ENCODE data around the gene SLC25A1. TPM values are rescaled to one million over a fixed set of nuclear protein-coding genes. Genes with fewer than 3 reads are reported as not detected.

The SLC25A1 gene
- total RNA-seq, 4 donors from 2014 or later: 49.2 to 68.0 (median 57.3) TPM

DNA sequence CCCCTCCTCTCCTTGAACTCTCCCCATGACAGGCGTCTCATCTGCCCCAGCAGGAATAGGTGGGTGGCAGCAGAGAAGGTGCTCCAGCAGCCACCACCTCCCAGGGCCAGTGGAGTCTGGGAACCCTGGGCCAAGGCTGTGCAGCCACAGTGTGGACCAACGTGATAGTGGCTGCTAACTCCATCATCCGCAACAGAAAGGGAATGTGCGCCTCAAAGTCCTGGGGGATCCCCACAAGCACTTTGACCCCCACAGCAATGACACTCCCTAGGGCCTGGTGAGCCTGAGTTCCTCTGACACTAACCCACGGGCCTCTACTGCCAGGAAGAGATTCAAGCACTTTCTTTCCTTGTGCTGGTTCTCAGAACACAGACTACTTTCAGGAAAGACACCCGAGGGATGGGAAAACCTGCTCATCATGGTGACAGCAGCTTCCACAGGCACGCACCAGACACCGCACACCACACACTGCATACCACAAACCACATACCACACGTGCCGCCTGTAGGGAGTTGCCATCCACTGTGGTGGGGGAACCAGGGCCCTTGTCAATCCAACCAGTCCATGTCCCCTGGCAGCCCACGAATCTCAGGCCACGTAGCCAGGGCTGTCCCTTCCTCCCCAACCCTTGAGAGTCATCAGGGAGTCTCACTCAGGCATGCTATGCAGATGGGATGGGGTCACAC is 3.4 kb upstream of the SLC25A1 start:
- no peaks in the 10 kb centered on the region for H3K9me3 ChIP-seq
- no peaks in the 10 kb centered on the region for H3K27me3 ChIP-seq
- no peak for TF ChIP-seq POLR2A (IDR thresholded peaks at IDR 0.05)
- TF ChIP-seq CTCF (IDR thresholded peaks at IDR 0.05): no peak
- intact Hi-C loops (cut with DNase I): no loop called here
- DNase-seq: no peak
- peaks cover 16 to 21% (median 18%) of the 10 kb centered on the region in 3 donors for H3K4me1 ChIP-seq
- no peak overlapping the region for H3K4me3 ChIP-seq
- peaks cover 0 to 3% (median 0%) of the 10 kb centered on the region in 3 donors for H3K36me3 ChIP-seq
- 55 to 66% methylated on average over 4 of the region's 12 CpGs for WGBS, 2 donors
- H3K27ac ChIP-seq: no peak overlapping the region

GRCh38 chr22:19180740-19181410 is 2.3 kb upstream of the SLC25A1 start:
- WGBS, 2 donors: 80 to 93% methylated on average over 3 to 5 of the region's 11 CpGs
- Histone ChIP-seq H3K36me3 (peaks cover 0 to 12% (median 0%) of the 10 kb centered on the region in 3 donors), H3K4me1 (peaks cover 20 to 31% (median 27%) of the 10 kb centered on the region in 3 donors), H3K9me3 (no peaks in the 10 kb centered on the region), H3K27me3 (no peaks in the 10 kb centered on the region), H3K27ac (no peak overlapping the region), H3K4me3 (no peak overlapping the region)
- no peak for DNase-seq
- TF ChIP-seq CTCF (IDR thresholded peaks at IDR 0.05): no peak
- TF ChIP-seq POLR2A (IDR thresholded peaks at IDR 0.05): no peak
- intact Hi-C loops (cut with DNase I): no loop called here

GRCh38 chr22:19180234-19180633 is 1.7 kb upstream of the SLC25A1 start:
- Histone ChIP-seq H3K4me3 (no peak overlapping the region), H3K27me3 (no peaks in the 10 kb centered on the region), H3K9me3 (no peaks in the 10 kb centered on the region), H3K4me1 (peaks cover 20 to 33% (median 27%) of the 10 kb centered on the region in 3 donors), H3K27ac (no peak overlapping the region), H3K36me3 (peaks cover 0 to 18% (median 0%) of the 10 kb centered on the region in 3 donors)
- intact Hi-C loops (cut with DNase I): no loop called here
- DNase-seq: no peak
- no peak for TF ChIP-seq POLR2A (IDR thresholded peaks at IDR 0.05)
- no peak for TF ChIP-seq CTCF (IDR thresholded peaks at IDR 0.05)
- WGBS, 2 donors: 67 to 97% methylated on average over 5 to 6 of the region's 9 CpGs

- peaks cover 25 to 39% (median 32%) of the 10 kb centered on the region in 3 donors for H3K4me1 ChIP-seq
- no peaks in the 10 kb centered on the region for H3K27me3 ChIP-seq
- H3K4me3 ChIP-seq: peak overlapping the region in 3 of 4 donors; percentile 54 to 96 (median 92)
- H3K9me3 ChIP-seq: no peaks in the 10 kb centered on the region
- no peak for DNase-seq
- TF ChIP-seq POLR2A (IDR thresholded peaks at IDR 0.05) (no peak), CTCF (IDR thresholded peaks at IDR 0.05) (peak; percentile 35 to 72 (median 63))
- H3K36me3 ChIP-seq: peaks cover 0 to 21% (median 0%) of the 10 kb centered on the region in 3 donors
- peak overlapping the region; percentile 84 to 99 (median 96) for H3K27ac ChIP-seq
- 31 to 38% methylated on average over 9 to 12 of the region's 15 CpGs for WGBS, 2 donors
- intact Hi-C loops (cut with DNase I): no loop called here
Observed at GRCh38 chr22:19179497-19180048, 1.0 kb upstream of the SLC25A1 start.
